ENCODE data around the gene ZNF787. TPM values are rescaled to one million over a fixed set of nuclear protein-coding genes. Genes with fewer than 3 reads are reported as not detected.

The ZNF787 gene
- total and polyA plus RNA-seq, 10 of the 15 experiments (the other 5 are each of a cell fraction or from before 2014, with no cell fraction given), result 0.23 to 39.9 (median 4.1) TPM

DNA sequence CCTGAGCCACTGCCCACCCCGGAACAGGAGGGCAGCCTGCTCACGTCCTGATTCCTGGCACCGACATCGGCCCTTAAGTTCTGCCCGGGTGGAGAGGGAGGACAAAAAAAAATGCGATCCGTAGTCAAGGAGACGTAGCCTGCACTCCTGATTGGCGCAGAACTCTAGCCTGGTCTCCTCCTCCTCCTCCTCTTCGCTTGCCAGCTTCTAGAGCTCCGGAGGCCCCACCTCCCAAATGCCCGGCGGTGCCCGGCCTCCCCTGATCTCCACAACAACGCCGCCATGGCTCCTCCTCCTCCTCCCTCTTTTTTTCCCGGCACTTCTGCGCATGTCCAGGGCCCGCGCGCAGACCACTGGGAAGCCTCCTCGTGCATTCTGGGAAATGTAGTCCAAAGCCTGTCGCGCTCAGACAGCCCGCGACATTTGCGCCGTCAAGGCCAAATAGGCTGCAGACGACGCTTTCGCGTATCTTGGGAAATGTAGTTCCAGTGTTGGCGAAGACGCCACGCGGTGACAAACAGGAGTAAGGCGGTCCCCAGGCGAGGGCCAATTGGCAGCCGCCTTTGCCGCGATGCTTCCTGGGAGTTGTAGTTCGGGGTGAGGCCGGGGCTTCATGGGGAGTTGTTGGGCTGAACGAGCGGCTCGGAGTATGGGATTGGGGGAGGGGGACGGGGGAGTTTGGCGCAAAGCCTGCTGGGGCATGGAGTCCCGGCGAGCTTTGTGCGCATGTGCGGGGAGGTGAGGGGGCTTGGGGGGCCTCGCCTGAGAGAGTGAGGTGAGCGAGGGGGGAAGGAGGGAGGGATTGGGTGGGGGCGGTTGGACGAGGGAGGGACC, 19.7 kb upstream of the ZNF787 start, which contains the start of gene ZNF444 (continued):
- TF ChIP-seq SUPT20H (IDR thresholded peaks at IDR 0.05; ENCODE audit: borderline replicate concordance, control insufficient read depth, low read depth, low read length) (no peak), HDGF (IDR thresholded peaks at IDR 0.05) (peak; percentile 91), ZNF217 (IDR thresholded peaks at IDR 0.05) (no peak), JUND (IDR thresholded peaks at IDR 0.05; ENCODE audit: low read depth, low read length) (no peak), TCF12 (IDR thresholded peaks at IDR 0.05; ENCODE audit: low read depth, low read length) (no peak), ZNF274 (IDR thresholded peaks at IDR 0.05; ENCODE audit: insufficient read depth, insufficient read length) (no peak), MTA3 (IDR thresholded peaks at IDR 0.05; ENCODE audit: borderline replicate concordance, low read length) (no peak), GABPA (IDR thresholded peaks at IDR 0.05; ENCODE audit: low read depth) (0 out of 2 replicates have a peak, but pooled peaks have one; percentile 51), NFYB (IDR thresholded peaks at IDR 0.05; ENCODE audit: insufficient read depth, low read depth, low read length) (no peak), ZNF24 (IDR thresholded peaks at IDR 0.05) (no peak), MEF2A (IDR thresholded peaks at IDR 0.05; ENCODE audit: insufficient read depth, low read depth, low read length) (0 out of 2 replicates have a peak, but pooled peaks have one; percentile 3), CBX3 (IDR thresholded peaks at IDR 0.05; ENCODE audit: borderline replicate concordance, low read depth) (no peak), BACH1 (IDR thresholded peaks at IDR 0.05; ENCODE audit: borderline replicate concordance) (no peak), IKZF1 (conservative IDR thresholded peaks at IDR 0.05) (peak; percentile 100), CHD1 (IDR thresholded peaks at IDR 0.05; ENCODE audit: low read depth, low read length) (no peak), SUZ12 (IDR thresholded peaks at IDR 0.05; ENCODE audit: unreplicated experiment) (no peak), NR2F1 (conservative IDR thresholded peaks at IDR 0.05) (no peak), PAX5 (IDR thresholded peaks at IDR 0.05; ENCODE audit: borderline replicate concordance, low read depth, low read length) (no peak), YY1 (IDR thresholded peaks at IDR 0.05; ENCODE audit: low read depth, low read length) (peak; percentile 92), SRF (IDR thresholded peaks at IDR 0.05; ENCODE audit: low read depth in 2 of 2, low read length in 2 of 2) (peak; percentile 21 to 77), TCF3 (IDR thresholded peaks at IDR 0.05; ENCODE audit: borderline replicate concordance, insufficient read depth, low read depth, low read length) (no peak), EZH2 (IDR thresholded peaks at IDR 0.05; ENCODE audit: borderline replicate concordance, control insufficient read depth, low read depth, low read length) (no peak), HCFC1 (IDR thresholded peaks at IDR 0.05; ENCODE audit: low read length) (peak; percentile 99), CEBPB (IDR thresholded peaks at IDR 0.05; ENCODE audit: borderline replicate concordance in 1 of 2, low read depth in 2 of 2, low read length in 2 of 2) (no peak), ESRRA (IDR thresholded peaks at IDR 0.05; ENCODE audit: low read length) (no peak)
- TF ChIP-seq, protein P1, sequence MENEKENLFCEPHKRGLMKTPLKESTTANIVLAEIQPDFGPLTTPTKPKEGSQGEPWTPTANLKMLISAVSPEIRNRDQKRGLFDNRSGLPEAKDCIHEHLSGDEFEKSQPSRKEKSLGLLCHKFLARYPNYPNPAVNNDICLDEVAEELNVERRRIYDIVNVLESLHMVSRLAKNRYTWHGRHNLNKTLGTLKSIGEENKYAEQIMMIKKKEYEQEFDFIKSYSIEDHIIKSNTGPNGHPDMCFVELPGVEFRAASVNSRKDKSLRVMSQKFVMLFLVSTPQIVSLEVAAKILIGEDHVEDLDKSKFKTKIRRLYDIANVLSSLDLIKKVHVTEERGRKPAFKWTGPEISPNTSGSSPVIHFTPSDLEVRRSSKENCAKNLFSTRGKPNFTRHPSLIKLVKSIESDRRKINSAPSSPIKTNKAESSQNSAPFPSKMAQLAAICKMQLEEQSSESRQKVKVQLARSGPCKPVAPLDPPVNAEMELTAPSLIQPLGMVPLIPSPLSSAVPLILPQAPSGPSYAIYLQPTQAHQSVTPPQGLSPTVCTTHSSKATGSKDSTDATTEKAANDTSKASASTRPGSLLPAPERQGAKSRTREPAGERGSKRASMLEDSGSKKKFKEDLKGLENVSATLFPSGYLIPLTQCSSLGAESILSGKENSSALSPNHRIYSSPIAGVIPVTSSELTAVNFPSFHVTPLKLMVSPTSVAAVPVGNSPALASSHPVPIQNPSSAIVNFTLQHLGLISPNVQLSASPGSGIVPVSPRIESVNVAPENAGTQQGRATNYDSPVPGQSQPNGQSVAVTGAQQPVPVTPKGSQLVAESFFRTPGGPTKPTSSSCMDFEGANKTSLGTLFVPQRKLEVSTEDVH (IDR thresholded peaks at IDR 0.05; ENCODE audit: low read depth, partially characterized antibody), result peak; percentile 29
- TF ChIP-seq, protein P2, sequence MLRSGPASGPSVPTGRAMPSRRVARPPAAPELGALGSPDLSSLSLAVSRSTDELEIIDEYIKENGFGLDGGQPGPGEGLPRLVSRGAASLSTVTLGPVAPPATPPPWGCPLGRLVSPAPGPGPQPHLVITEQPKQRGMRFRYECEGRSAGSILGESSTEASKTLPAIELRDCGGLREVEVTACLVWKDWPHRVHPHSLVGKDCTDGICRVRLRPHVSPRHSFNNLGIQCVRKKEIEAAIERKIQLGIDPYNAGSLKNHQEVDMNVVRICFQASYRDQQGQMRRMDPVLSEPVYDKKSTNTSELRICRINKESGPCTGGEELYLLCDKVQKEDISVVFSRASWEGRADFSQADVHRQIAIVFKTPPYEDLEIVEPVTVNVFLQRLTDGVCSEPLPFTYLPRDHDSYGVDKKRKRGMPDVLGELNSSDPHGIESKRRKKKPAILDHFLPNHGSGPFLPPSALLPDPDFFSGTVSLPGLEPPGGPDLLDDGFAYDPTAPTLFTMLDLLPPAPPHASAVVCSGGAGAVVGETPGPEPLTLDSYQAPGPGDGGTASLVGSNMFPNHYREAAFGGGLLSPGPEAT (IDR thresholded peaks at IDR 0.05; ENCODE audit: low read depth), result no peak

Data from GM12878 (cell line).